ENCODE results near the gene PDLIM4. TPM values are rescaled to one million over a fixed set of nuclear protein-coding genes. Genes with fewer than 3 reads are reported as not detected.

The PDLIM4 gene
- polyA plus RNA-seq, 1 donor (not counting 4 experiments of a cell fraction or from before 2014, with no cell fraction given): 38.3 TPM

DNA sequence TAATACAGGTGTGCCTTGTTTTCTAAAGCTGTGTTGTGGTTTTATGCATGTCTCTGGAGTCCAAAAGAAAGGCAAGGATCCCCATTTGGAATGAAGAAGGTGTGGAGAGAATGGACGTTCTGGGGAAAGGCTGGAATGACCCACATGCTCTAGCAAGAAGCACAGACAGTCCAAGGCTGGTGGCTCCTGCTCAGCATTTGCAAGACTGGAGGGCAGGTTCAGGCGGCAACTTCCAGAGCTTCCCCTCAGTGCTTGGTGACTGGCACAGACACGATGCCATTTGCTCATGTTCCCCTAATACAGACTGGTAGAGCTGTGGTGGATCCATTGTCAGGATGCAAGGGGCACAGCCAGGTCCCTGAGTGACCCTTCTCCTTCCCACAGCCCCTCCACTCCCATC, 44.9 kb downstream of the PDLIM4 start:
- Histone ChIP-seq H3K36me3 (ENCODE audit: control insufficient read depth in 2 of 2, extremely low read depth in 1 of 2, insufficient read depth in 2 of 2, low read length in 2 of 2) (no peaks in the 10 kb centered on the region), H3K4me2 (ENCODE audit: control insufficient read depth, extremely low read depth, insufficient read depth, low read depth, low read length) (no peak overlapping the region), H3K27ac (ENCODE audit: control insufficient read depth, insufficient read depth, low read length) (no peak overlapping the region), H3K4me1 (ENCODE audit: control insufficient read depth, extremely low read depth, insufficient read depth, low read length) (no peaks in the 10 kb centered on the region), H4K20me1 (ENCODE audit: control insufficient read depth, extremely low read depth, insufficient read depth, low read length) (no peaks in the 10 kb centered on the region), H3K27me3 (ENCODE audit: control insufficient read depth, extremely low read depth, insufficient read depth, low read length) (no peaks in the 10 kb centered on the region), H3K4me3 (ENCODE audit: control insufficient read depth in 2 of 3, extremely low read depth in 1 of 3, insufficient read depth in 2 of 3, low read depth in 1 of 3, low read length in 3 of 3) (no peak overlapping the region), H3K9me1 (ENCODE audit: control insufficient read depth, extremely low read depth, insufficient read depth, low read length) (no peaks in the 10 kb centered on the region), H3K9ac (ENCODE audit: control insufficient read depth, extremely low read depth, insufficient read depth, low read length) (no peak overlapping the region), H3K9me3 (ENCODE audit: control insufficient read depth, low read depth, low read length) (no peaks in the 10 kb centered on the region), H3K79me2 (ENCODE audit: control insufficient read depth, insufficient read depth, low read length) (no peaks in the 10 kb centered on the region), H2AFZ (ENCODE audit: control insufficient read depth, low read length) (no peak overlapping the region)
- no peak for DNase-seq (ENCODE audit: low read depth, low spot score)
- no peak for FAIRE-seq
- dilution Hi-C loops (cut with MboI; ENCODE audit: extremely low pct_ligation_motif_present, low sequenced_read_pairs): no loop called here
- TF ChIP-seq CTCF (optimal IDR thresholded peaks at IDR 0.05 in 1 of 3, IDR thresholded peaks at IDR 0.05 in 1 of 3, conservative IDR thresholded peaks at IDR 0.05 in 1 of 3; ENCODE audit: extremely low read depth in 1 of 3, insufficient read depth in 2 of 3, low read length in 3 of 3) (no peak), EZH2 (IDR thresholded peaks at IDR 0.05; ENCODE audit: low read length) (no peak)

GRCh38 chr5:132303589-132303988, 46.1 kb downstream of the PDLIM4 start:
- H4K20me1 ChIP-seq (ENCODE audit: control insufficient read depth, extremely low read depth, insufficient read depth, low read length): no peaks in the 10 kb centered on the region
- H3K9ac ChIP-seq (ENCODE audit: control insufficient read depth, extremely low read depth, insufficient read depth, low read length): no peak overlapping the region
- H3K9me3 ChIP-seq (ENCODE audit: control insufficient read depth, low read depth, low read length): no peaks in the 10 kb centered on the region
- H3K79me2 ChIP-seq (ENCODE audit: control insufficient read depth, insufficient read depth, low read length): no peaks in the 10 kb centered on the region
- no peak overlapping the region for H3K4me2 ChIP-seq (ENCODE audit: control insufficient read depth, extremely low read depth, insufficient read depth, low read depth, low read length)
- dilution Hi-C loops (cut with MboI; ENCODE audit: extremely low pct_ligation_motif_present, low sequenced_read_pairs): no loop called here
- no peak for FAIRE-seq
- H2AFZ ChIP-seq (ENCODE audit: control insufficient read depth, low read length): no peak overlapping the region
- no peak for TF ChIP-seq EZH2 (IDR thresholded peaks at IDR 0.05; ENCODE audit: low read length)
- no peak for TF ChIP-seq CTCF (optimal IDR thresholded peaks at IDR 0.05 in 1 of 3, IDR thresholded peaks at IDR 0.05 in 1 of 3, conservative IDR thresholded peaks at IDR 0.05 in 1 of 3; ENCODE audit: extremely low read depth in 1 of 3, insufficient read depth in 2 of 3, low read length in 3 of 3)
- H3K27me3 ChIP-seq (ENCODE audit: control insufficient read depth, extremely low read depth, insufficient read depth, low read length): no peaks in the 10 kb centered on the region
- no peaks in the 10 kb centered on the region for H3K36me3 ChIP-seq (ENCODE audit: control insufficient read depth in 2 of 2, extremely low read depth in 1 of 2, insufficient read depth in 2 of 2, low read length in 2 of 2)
- DNase-seq (ENCODE audit: low read depth, low spot score): no peak
- no peaks in the 10 kb centered on the region for H3K4me1 ChIP-seq (ENCODE audit: control insufficient read depth, extremely low read depth, insufficient read depth, low read length)
- H3K4me3 ChIP-seq (ENCODE audit: control insufficient read depth in 2 of 3, extremely low read depth in 1 of 3, insufficient read depth in 2 of 3, low read depth in 1 of 3, low read length in 3 of 3): no peak overlapping the region
- no peaks in the 10 kb centered on the region for H3K9me1 ChIP-seq (ENCODE audit: control insufficient read depth, extremely low read depth, insufficient read depth, low read length)
- no peak overlapping the region for H3K27ac ChIP-seq (ENCODE audit: control insufficient read depth, insufficient read depth, low read length)

All from keratinocyte (primary cell).